PC-3 (cell line): Measurements from ENCODE around the gene MCHR1. TPM values are rescaled to one million over a fixed set of nuclear protein-coding genes. Genes with fewer than 3 reads are reported as not detected.

Experiments
- ATAC-seq: fragments of 200-7000 bp; cut with Tn5 transposase; 2 replicates; pipeline ENCODE4 v1.9.1; 2020; ENCODE audit warnings: mild to moderate bottlenecking, moderate library complexity
- BruUV-seq: library from RNA; stranded (reverse); fragments of 400-500 nt; replicated peaks from 2 replicates; lab custom pipeline; 2021; lab: Mats Ljungman, UMichigan
- CTCF ChIA-PET: fragments of 300-600 bp; sonication (Branson Sonifier 250); formaldehyde crosslinking; loops from one replicate; lab custom pipeline; 2022; ENCODE audit warnings: antibody characterized with exemption; lab: Charles Lee
- POLR2A ChIA-PET: fragments of 300-600 bp; sonication (Branson Sonifier 250); formaldehyde crosslinking; loops from one replicate; lab custom pipeline; 2022; ENCODE audit warnings: antibody characterized with exemption; ENCODE audit not compliant: unreplicated experiment; lab: Charles Lee
- DNase-seq: peaks from one replicate; pipeline ENCODE4 v3.0.0-alpha.2; 2015
- H2AFZ ChIP-seq: fragments of 300-600 bp; sonication (generic); 2 replicates; pipeline ENCODE4 v1.6.0; 2016; ENCODE audit warnings: antibody characterized with exemption, low read length
- H3F3A ChIP-seq: fragments of 300-600 bp; sonication (generic); one replicate; pipeline ENCODE4 v1.6.0; 2017; ENCODE audit warnings: antibody characterized with exemption, low read length, control low read depth, mild to moderate bottlenecking; ENCODE audit not compliant: unreplicated experiment
- H3K27ac ChIP-seq: fragments of 300-600 bp; sonication (generic); 2 replicates; pipeline ENCODE4 v1.5.1; 2016; ENCODE audit warnings: mild to moderate bottlenecking, low read length
- H3K27me3 ChIP-seq: fragments of 300-600 bp; sonication (generic); 2 replicates; pipeline ENCODE4 v1.6.1; 2016; ENCODE audit warnings: low read length, mixed read lengths
- H3K36me3 ChIP-seq: fragments of 300-600 bp; sonication (generic); 2 replicates; pipeline ENCODE4 v1.6.1; 2016; ENCODE audit warnings: low read depth, mixed run types, low read length, mixed read lengths
- H3K4me1 ChIP-seq: fragments of 300-600 bp; sonication (generic); 2 replicates; pipeline ENCODE4 v1.5.1; 2016; ENCODE audit warnings: low read length; ENCODE audit not compliant: insufficient read depth
- H3K4me2 ChIP-seq: fragments of 300-600 bp; sonication (generic); 2 replicates; pipeline ENCODE4 v1.6.0; 2016; ENCODE audit warnings: low read length
- H3K4me3 ChIP-seq: fragments of 300-600 bp; sonication (generic); 2 replicates; pipeline ENCODE4 v1.5.1; 2016; ENCODE audit warnings: mild to moderate bottlenecking, low read length, mixed read lengths
- H3K79me2 ChIP-seq: fragments of 300-600 bp; sonication (generic); 2 replicates; pipeline ENCODE4 v1.6.1; 2017; ENCODE audit warnings: low read length, mixed read lengths
- H3K9ac ChIP-seq: fragments of 300-600 bp; sonication (generic); 2 replicates; pipeline ENCODE4 v1.6.0; 2016; ENCODE audit warnings: mild to moderate bottlenecking, low read length
- H3K9me2 ChIP-seq: fragments of 300-600 bp; sonication (generic); replicated peaks from 2 replicates; pipeline ENCODE4 v1.6.1; 2016; ENCODE audit warnings: mixed run types, low read length, mixed read lengths
- H3K9me3 ChIP-seq: fragments of 300-600 bp; sonication (generic); 2 replicates; pipeline ENCODE4 v1.6.1; 2016; ENCODE audit warnings: low read length, mixed read lengths
- H4K20me1 ChIP-seq: fragments of 300-600 bp; sonication (generic); 2 replicates; pipeline ENCODE4 v1.6.1; 2016; ENCODE audit warnings: low read length, mixed read lengths
- CTCF ChIP-seq: fragments of 300-600 bp; sonication (generic); conservative IDR thresholded peaks from 2 replicates; pipeline ENCODE4 v1.5.1; 2017; ENCODE audit warnings: antibody characterized with exemption, low read depth, mild to moderate bottlenecking, low read length
- EZH2 ChIP-seq: fragments of 300-600 bp; sonication (generic); IDR thresholded peaks from one replicate; pipeline ENCODE4 v1.6.1; 2017; ENCODE audit warnings: antibody characterized with exemption, mild to moderate bottlenecking, low read length; ENCODE audit not compliant: unreplicated experiment
- EZH2phosphoT487 ChIP-seq: fragments of 300-600 bp; sonication (generic); IDR thresholded peaks from 2 replicates; pipeline ENCODE4 v1.6.1; 2018; ENCODE audit warnings: mild to moderate bottlenecking, antibody characterized with exemption, low read length, borderline replicate concordance
- intact Hi-C: fragments of 100-400 bp; cut with micrococcal nuclease; formaldehyde crosslinking; loops from 2 replicates; pipeline ENCODE4 v1.9.0; 2023
- total RNA-seq: library from RNA; depleted of rRNA; stranded (reverse); fragments of >200 nt; gene quantifications from 2 replicates; pipeline ENCODE4 v1.2.3, GENCODE V29; 2014

The MCHR1 gene
- total RNA-seq, 1 experiment from 2014 or later, result not detected

GRCh38 chr22:40684728-40685127, 5.4 kb downstream of the MCHR1 start:
- Histone ChIP-seq H2AFZ (no peak overlapping the region), H3K27me3 (no peaks in the 10 kb centered on the region), H3K9ac (no peak overlapping the region), H3K9me3 (no peaks in the 10 kb centered on the region), H3F3A (no peaks in the 10 kb centered on the region), H4K20me1 (no peaks in the 10 kb centered on the region), H3K27ac (no peak overlapping the region), H3K4me1 (peaks cover 8% of the 10 kb centered on the region), H3K36me3 (no peaks in the 10 kb centered on the region), H3K4me2 (no peak overlapping the region), H3K9me2 (no peaks in the 10 kb centered on the region), H3K4me3 (no peak overlapping the region), H3K79me2 (no peaks in the 10 kb centered on the region)
- BruUV-seq, result no TSS peak
- ATAC-seq, result no peak
- TF ChIP-seq EZH2phosphoT487, result no peak
- no peak for TF ChIP-seq EZH2
- TF ChIP-seq CTCF, result no peak
- DNase-seq, result no peak
- CTCF ChIA-PET, result interaction anchor here (0.5 kb wide), 1 partner anchor 76 kb away, joined by 3 read pairs; no protein-coding TSS in a partner anchor
- POLR2A ChIA-PET, result no interaction called here
- intact Hi-C loops, result loop anchor here (10.0 kb wide), 1 partner anchor 210 kb away; no protein-coding TSS in a partner anchor

GRCh38 chr22:40685406-40685805, 6.1 kb downstream of the MCHR1 start:
- no peak overlapping the region for H3K4me2 ChIP-seq
- no peak for TF ChIP-seq CTCF
- no peak for TF ChIP-seq EZH2phosphoT487
- no peak for TF ChIP-seq EZH2
- H3K4me3 ChIP-seq, result no peak overlapping the region
- H3K27ac ChIP-seq, result no peak overlapping the region
- ATAC-seq (no peak), DNase-seq (no peak)
- no peak overlapping the region for H3K9ac ChIP-seq
- H3K9me2 ChIP-seq, result no peaks in the 10 kb centered on the region
- intact Hi-C loops, result loop anchor here (10.0 kb wide), 1 partner anchor 209 kb away; no protein-coding TSS in a partner anchor
- no peaks in the 10 kb centered on the region for H4K20me1 ChIP-seq
- no peaks in the 10 kb centered on the region for H3K27me3 ChIP-seq
- H3K79me2 ChIP-seq, result no peaks in the 10 kb centered on the region
- POLR2A ChIA-PET, result interaction anchor here (0.6 kb wide), 1 partner anchor 74 kb away, joined by 21 read pairs; no protein-coding TSS in a partner anchor
- no peaks in the 10 kb centered on the region for H3K9me3 ChIP-seq
- H2AFZ ChIP-seq, result no peak overlapping the region
- H3K36me3 ChIP-seq, result no peaks in the 10 kb centered on the region
- no TSS peak for BruUV-seq
- CTCF ChIA-PET, result no interaction called here
- H3F3A ChIP-seq, result no peaks in the 10 kb centered on the region
- H3K4me1 ChIP-seq, result peaks cover 8% of the 10 kb centered on the region

- ChIA-PET CTCF (no interaction called here), POLR2A (no interaction called here)
- ATAC-seq (no peak), DNase-seq (no peak)
- no peak overlapping the region for H3K4me3 ChIP-seq
- no peak for TF ChIP-seq EZH2
- no peak for TF ChIP-seq CTCF
- no peak for TF ChIP-seq EZH2phosphoT487
- H3K79me2 ChIP-seq, result no peaks in the 10 kb centered on the region
- no peak overlapping the region for H2AFZ ChIP-seq
- no peak overlapping the region for H3K4me2 ChIP-seq
- H3K4me1 ChIP-seq, result peaks cover 1% of the 10 kb centered on the region
- intact Hi-C loops, result loop anchor here (10.0 kb wide), 1 partner anchor 207 kb away; no protein-coding TSS in a partner anchor
- no peaks in the 10 kb centered on the region for H3K27me3 ChIP-seq
- no peaks in the 10 kb centered on the region for H4K20me1 ChIP-seq
- no peak overlapping the region for H3K27ac ChIP-seq
- no peak overlapping the region for H3K9ac ChIP-seq
- H3K9me2 ChIP-seq, result no peaks in the 10 kb centered on the region
- H3K9me3 ChIP-seq, result no peaks in the 10 kb centered on the region
- H3K36me3 ChIP-seq, result no peaks in the 10 kb centered on the region
- H3F3A ChIP-seq, result no peaks in the 10 kb centered on the region
- no TSS peak for BruUV-seq
These were observed 8.4 kb downstream of the MCHR1 start for GRCh38 chr22:40687706-40688105.
